SK-N-SH (cell line): ENCODE results near the gene SDHA.

Experiments used
- EP300 ChIP-seq, 2 experiments: IDR thresholded peaks; 2 replicates each; pipeline versions ENCODE4 v1.4.0 to v1.6.1; 2012; ENCODE audit warnings: borderline replicate concordance in 1 of 2, low read depth in 1 of 2, low read length in 1 of 2
- EZH2phosphoT487 ChIP-seq: fragments of 200-600 bp; sonication (generic); IDR thresholded peaks from 2 replicates; pipeline ENCODE4 v1.6.1; 2017; ENCODE audit warnings: low read depth, mixed run types, mild to moderate bottlenecking, antibody characterized with exemption, moderate library complexity, borderline replicate concordance
- GABPA ChIP-seq: IDR thresholded peaks from 2 replicates; pipeline ENCODE4 v1.4.0; 2012; ENCODE audit warnings: low read depth, mild to moderate bottlenecking
- POLR2AphosphoS5 ChIP-seq: IDR thresholded peaks from 2 replicates; pipeline ENCODE4 v1.6.1; 2012; ENCODE audit warnings: low read depth, low read length
- RAD21 ChIP-seq: IDR thresholded peaks from 2 replicates; pipeline ENCODE4 v1.6.1; 2012; ENCODE audit warnings: mild to moderate bottlenecking, low read length
- SMC3 ChIP-seq: IDR thresholded peaks from 2 replicates; pipeline ENCODE4 v1.6.1; 2012; ENCODE audit warnings: low read depth, low read length, improper control_type of control experiment
- TAF1 ChIP-seq: IDR thresholded peaks from 2 replicates; pipeline ENCODE4 v1.6.1; 2012; ENCODE audit warnings: low read depth, mild to moderate bottlenecking, low read length, moderate library complexity, borderline replicate concordance
- TF ChIP-seq, protein P1 (sequence below): IDR thresholded peaks from 2 replicates; pipeline ENCODE4 v1.4.0; 2012; ENCODE audit warnings: low read depth, borderline replicate concordance
- TF ChIP-seq, protein P2 (sequence below): fragments of 200-600 bp; sonication (generic); IDR thresholded peaks from 2 replicates; pipeline ENCODE4 v1.6.1; 2017; ENCODE audit warnings: antibody characterized with exemption, mild to moderate bottlenecking, moderate library complexity
- TF ChIP-seq, protein P3 (sequence below): IDR thresholded peaks from 2 replicates; pipeline ENCODE4; 2012
- TF ChIP-seq, protein P4 (sequence below): fragments of 150-350 bp; IDR thresholded peaks from 2 replicates; pipeline ENCODE4 v1.6.1; 2017; ENCODE audit warnings: antibody characterized with exemption, low read length, low read depth, borderline replicate concordance
- TF ChIP-seq, protein P5 (sequence below): IDR thresholded peaks from 2 replicates; pipeline ENCODE4 v1.4.0; 2012; ENCODE audit warnings: low read depth, borderline replicate concordance
- TF ChIP-seq, protein P6 (sequence below): IDR thresholded peaks from 2 replicates; pipeline ENCODE4 v1.6.1; 2012; ENCODE audit warnings: mild to moderate bottlenecking, low read depth, low read length, moderate library complexity

DNA sequence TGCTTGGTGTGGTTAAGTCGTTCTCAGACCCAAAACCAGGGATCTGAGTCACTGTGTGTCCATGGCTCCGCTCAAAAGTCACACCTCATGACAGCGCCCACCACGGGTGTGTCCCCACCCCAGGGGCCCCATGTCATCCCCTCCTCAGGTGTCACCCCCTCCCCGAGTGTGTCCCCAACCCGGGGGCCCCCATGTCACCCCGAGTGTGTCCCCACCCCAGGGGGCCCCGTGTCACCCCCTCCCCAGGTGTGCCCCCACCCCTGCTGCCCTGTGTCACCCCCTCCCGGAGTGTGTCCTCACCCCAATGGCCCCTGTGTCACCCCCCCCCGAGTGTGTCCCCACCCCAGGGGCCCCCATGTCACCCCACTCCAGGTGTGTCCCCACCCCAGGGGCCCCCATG lies 21.8 kb upstream of the SDHA start:
- TF ChIP-seq SMC3: no peak
- TF ChIP-seq, protein P1, sequence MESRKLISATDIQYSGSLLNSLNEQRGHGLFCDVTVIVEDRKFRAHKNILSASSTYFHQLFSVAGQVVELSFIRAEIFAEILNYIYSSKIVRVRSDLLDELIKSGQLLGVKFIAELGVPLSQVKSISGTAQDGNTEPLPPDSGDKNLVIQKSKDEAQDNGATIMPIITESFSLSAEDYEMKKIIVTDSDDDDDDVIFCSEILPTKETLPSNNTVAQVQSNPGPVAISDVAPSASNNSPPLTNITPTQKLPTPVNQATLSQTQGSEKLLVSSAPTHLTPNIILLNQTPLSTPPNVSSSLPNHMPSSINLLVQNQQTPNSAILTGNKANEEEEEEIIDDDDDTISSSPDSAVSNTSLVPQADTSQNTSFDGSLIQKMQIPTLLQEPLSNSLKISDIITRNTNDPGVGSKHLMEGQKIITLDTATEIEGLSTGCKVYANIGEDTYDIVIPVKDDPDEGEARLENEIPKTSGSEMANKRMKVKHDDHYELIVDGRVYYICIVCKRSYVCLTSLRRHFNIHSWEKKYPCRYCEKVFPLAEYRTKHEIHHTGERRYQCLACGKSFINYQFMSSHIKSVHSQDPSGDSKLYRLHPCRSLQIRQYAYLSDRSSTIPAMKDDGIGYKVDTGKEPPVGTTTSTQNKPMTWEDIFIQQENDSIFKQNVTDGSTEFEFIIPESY: no peak
- TF ChIP-seq, protein P2, sequence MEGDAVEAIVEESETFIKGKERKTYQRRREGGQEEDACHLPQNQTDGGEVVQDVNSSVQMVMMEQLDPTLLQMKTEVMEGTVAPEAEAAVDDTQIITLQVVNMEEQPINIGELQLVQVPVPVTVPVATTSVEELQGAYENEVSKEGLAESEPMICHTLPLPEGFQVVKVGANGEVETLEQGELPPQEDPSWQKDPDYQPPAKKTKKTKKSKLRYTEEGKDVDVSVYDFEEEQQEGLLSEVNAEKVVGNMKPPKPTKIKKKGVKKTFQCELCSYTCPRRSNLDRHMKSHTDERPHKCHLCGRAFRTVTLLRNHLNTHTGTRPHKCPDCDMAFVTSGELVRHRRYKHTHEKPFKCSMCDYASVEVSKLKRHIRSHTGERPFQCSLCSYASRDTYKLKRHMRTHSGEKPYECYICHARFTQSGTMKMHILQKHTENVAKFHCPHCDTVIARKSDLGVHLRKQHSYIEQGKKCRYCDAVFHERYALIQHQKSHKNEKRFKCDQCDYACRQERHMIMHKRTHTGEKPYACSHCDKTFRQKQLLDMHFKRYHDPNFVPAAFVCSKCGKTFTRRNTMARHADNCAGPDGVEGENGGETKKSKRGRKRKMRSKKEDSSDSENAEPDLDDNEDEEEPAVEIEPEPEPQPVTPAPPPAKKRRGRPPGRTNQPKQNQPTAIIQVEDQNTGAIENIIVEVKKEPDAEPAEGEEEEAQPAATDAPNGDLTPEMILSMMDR: no peak
- no peak for TF ChIP-seq POLR2AphosphoS5
- TF ChIP-seq EZH2phosphoT487: no peak
- no peak for TF ChIP-seq EP300 (IDR thresholded peaks at IDR 0.05; ENCODE audit: borderline replicate concordance in 1 of 2, low read depth in 1 of 2, low read length in 1 of 2)
- TF ChIP-seq, protein P3, sequence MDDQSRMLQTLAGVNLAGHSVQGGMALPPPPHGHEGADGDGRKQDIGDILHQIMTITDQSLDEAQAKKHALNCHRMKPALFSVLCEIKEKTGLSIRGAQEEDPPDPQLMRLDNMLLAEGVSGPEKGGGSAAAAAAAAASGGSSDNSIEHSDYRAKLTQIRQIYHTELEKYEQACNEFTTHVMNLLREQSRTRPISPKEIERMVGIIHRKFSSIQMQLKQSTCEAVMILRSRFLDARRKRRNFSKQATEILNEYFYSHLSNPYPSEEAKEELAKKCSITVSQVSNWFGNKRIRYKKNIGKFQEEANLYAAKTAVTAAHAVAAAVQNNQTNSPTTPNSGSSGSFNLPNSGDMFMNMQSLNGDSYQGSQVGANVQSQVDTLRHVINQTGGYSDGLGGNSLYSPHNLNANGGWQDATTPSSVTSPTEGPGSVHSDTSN: no peak
- TF ChIP-seq GABPA: no peak
- TF ChIP-seq TAF1: no peak
- no peak for TF ChIP-seq RAD21
- TF ChIP-seq, protein P4, sequence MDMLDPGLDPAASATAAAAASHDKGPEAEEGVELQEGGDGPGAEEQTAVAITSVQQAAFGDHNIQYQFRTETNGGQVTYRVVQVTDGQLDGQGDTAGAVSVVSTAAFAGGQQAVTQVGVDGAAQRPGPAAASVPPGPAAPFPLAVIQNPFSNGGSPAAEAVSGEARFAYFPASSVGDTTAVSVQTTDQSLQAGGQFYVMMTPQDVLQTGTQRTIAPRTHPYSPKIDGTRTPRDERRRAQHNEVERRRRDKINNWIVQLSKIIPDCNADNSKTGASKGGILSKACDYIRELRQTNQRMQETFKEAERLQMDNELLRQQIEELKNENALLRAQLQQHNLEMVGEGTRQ: no peak
- TF ChIP-seq, protein P5, sequence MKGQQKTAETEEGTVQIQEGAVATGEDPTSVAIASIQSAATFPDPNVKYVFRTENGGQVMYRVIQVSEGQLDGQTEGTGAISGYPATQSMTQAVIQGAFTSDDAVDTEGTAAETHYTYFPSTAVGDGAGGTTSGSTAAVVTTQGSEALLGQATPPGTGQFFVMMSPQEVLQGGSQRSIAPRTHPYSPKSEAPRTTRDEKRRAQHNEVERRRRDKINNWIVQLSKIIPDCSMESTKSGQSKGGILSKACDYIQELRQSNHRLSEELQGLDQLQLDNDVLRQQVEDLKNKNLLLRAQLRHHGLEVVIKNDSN: no peak
- TF ChIP-seq, protein P6, sequence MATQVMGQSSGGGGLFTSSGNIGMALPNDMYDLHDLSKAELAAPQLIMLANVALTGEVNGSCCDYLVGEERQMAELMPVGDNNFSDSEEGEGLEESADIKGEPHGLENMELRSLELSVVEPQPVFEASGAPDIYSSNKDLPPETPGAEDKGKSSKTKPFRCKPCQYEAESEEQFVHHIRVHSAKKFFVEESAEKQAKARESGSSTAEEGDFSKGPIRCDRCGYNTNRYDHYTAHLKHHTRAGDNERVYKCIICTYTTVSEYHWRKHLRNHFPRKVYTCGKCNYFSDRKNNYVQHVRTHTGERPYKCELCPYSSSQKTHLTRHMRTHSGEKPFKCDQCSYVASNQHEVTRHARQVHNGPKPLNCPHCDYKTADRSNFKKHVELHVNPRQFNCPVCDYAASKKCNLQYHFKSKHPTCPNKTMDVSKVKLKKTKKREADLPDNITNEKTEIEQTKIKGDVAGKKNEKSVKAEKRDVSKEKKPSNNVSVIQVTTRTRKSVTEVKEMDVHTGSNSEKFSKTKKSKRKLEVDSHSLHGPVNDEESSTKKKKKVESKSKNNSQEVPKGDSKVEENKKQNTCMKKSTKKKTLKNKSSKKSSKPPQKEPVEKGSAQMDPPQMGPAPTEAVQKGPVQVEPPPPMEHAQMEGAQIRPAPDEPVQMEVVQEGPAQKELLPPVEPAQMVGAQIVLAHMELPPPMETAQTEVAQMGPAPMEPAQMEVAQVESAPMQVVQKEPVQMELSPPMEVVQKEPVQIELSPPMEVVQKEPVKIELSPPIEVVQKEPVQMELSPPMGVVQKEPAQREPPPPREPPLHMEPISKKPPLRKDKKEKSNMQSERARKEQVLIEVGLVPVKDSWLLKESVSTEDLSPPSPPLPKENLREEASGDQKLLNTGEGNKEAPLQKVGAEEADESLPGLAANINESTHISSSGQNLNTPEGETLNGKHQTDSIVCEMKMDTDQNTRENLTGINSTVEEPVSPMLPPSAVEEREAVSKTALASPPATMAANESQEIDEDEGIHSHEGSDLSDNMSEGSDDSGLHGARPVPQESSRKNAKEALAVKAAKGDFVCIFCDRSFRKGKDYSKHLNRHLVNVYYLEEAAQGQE: no peak
